HepG2 (cell line): ENCODE results near the gene VWA1. TPM values are rescaled to one million over a fixed set of nuclear protein-coding genes. Genes with fewer than 3 reads are reported as not detected.

Experiments
- ARID2 ChIP-seq: sonication (generic); formaldehyde crosslinking; IDR thresholded peaks from 2 replicates; pipeline ENCODE4 v1.8.1; 2022; ENCODE audit warnings: mild to moderate bottlenecking, missing genetic modification reagents, borderline replicate concordance
- CCDC6 ChIP-seq: sonication (generic); formaldehyde crosslinking; IDR thresholded peaks from 2 replicates; pipeline ENCODE4 v1.8.1; 2022; ENCODE audit warnings: mild to moderate bottlenecking, missing genetic modification reagents, moderate library complexity
- FLYWCH1 ChIP-seq: sonication (generic); formaldehyde crosslinking; IDR thresholded peaks from 2 replicates; pipeline ENCODE4 v1.8.1; 2023; ENCODE audit warnings: mild to moderate bottlenecking, missing genetic modification reagents
- FOSL2 ChIP-seq: sonication (generic); formaldehyde crosslinking; IDR thresholded peaks from 2 replicates; pipeline ENCODE4 v1.4.0; 2020; ENCODE audit warnings: missing genetic modification reagents
- HIC2 ChIP-seq: sonication (generic); formaldehyde crosslinking; IDR thresholded peaks from 2 replicates; pipeline ENCODE4 v1.9.0; 2022; ENCODE audit warnings: low read depth, missing genetic modification reagents
- HNRNPH1 ChIP-seq: fragments of 200-400 bp; formaldehyde crosslinking; optimal IDR thresholded peaks from 2 replicates; pipeline ENCODE3; 2017; ENCODE audit warnings: mild to moderate bottlenecking, low read depth, low read length
- HNRNPL ChIP-seq: fragments of 200-400 bp; formaldehyde crosslinking; IDR thresholded peaks from 2 replicates; pipeline ENCODE4 v1.6.1; 2017; ENCODE audit warnings: mild to moderate bottlenecking, low read depth, low read length
- MEF2D ChIP-seq: sonication (generic); formaldehyde crosslinking; IDR thresholded peaks from 2 replicates; pipeline ENCODE4 v1.5.1; 2020; ENCODE audit warnings: mild to moderate bottlenecking, missing genetic modification reagents
- MEIS1 ChIP-seq: sonication (generic); formaldehyde crosslinking; IDR thresholded peaks from 2 replicates; pipeline ENCODE4 v1.9.0; 2021; ENCODE audit warnings: mild to moderate bottlenecking, missing genetic modification reagents, moderate library complexity, borderline replicate concordance
- MYC ChIP-seq: sonication (generic); formaldehyde crosslinking; IDR thresholded peaks from 2 replicates; pipeline ENCODE4 v1.9.0; 2021; ENCODE audit warnings: missing genetic modification reagents, borderline replicate concordance
- MZF1 ChIP-seq: sonication (generic); formaldehyde crosslinking; IDR thresholded peaks from 2 replicates; pipeline ENCODE4 v1.8.1; 2023; ENCODE audit warnings: mild to moderate bottlenecking, missing genetic modification reagents, borderline replicate concordance
- NFYB ChIP-seq: sonication (generic); formaldehyde crosslinking; IDR thresholded peaks from 2 replicates; pipeline ENCODE4 v1.4.0; 2020; ENCODE audit warnings: missing genetic modification reagents
- POLR2A ChIP-seq, 2 experiments: IDR thresholded peaks; 2 replicates each; pipeline ENCODE4 v1.6.1; 2011; ENCODE audit warnings: low read depth in 2 of 2, low read length in 2 of 2, mild to moderate bottlenecking in 1 of 2, moderate library complexity in 1 of 2; ENCODE audit not compliant: insufficient read depth in 1 of 2
- PRMT3 ChIP-seq: sonication (generic); formaldehyde crosslinking; IDR thresholded peaks from 2 replicates; pipeline ENCODE4 v1.8.1; 2022; ENCODE audit warnings: low read depth, mild to moderate bottlenecking, moderate library complexity, missing genetic modification reagents, borderline replicate concordance
- RXRA ChIP-seq: sonication (generic); formaldehyde crosslinking; IDR thresholded peaks from 2 replicates; pipeline ENCODE4 v1.5.1; 2020; ENCODE audit warnings: missing genetic modification reagents
- SMAD1 ChIP-seq: sonication (generic); formaldehyde crosslinking; IDR thresholded peaks from 2 replicates; pipeline ENCODE4 v1.4.0; 2020; ENCODE audit warnings: missing genetic modification reagents, low read depth, mild to moderate bottlenecking, borderline replicate concordance
- SP2 ChIP-seq: sonication (generic); formaldehyde crosslinking; IDR thresholded peaks from 2 replicates; pipeline ENCODE4 v1.5.1; 2020; ENCODE audit warnings: mild to moderate bottlenecking, missing genetic modification reagents
- SRY ChIP-seq: sonication (generic); formaldehyde crosslinking; IDR thresholded peaks from 2 replicates; pipeline ENCODE4 v1.8.0; 2022; ENCODE audit warnings: mild to moderate bottlenecking, missing genetic modification reagents
- ZBTB7A ChIP-seq: sonication (generic); formaldehyde crosslinking; IDR thresholded peaks from 2 replicates; pipeline ENCODE4 v1.8.0; 2022; ENCODE audit warnings: mild to moderate bottlenecking, missing genetic modification reagents
- ZMYM2 ChIP-seq: sonication (generic); formaldehyde crosslinking; IDR thresholded peaks from 2 replicates; pipeline ENCODE4 v1.8.0; 2022; ENCODE audit warnings: mild to moderate bottlenecking, missing genetic modification reagents
- ZNF343 ChIP-seq: sonication (generic); formaldehyde crosslinking; IDR thresholded peaks from 2 replicates; pipeline ENCODE4 v1.4.0; 2020; ENCODE audit warnings: mild to moderate bottlenecking, missing genetic modification reagents
- ZNF354B ChIP-seq: sonication (generic); formaldehyde crosslinking; IDR thresholded peaks from 2 replicates; pipeline ENCODE4 v1.8.0; 2022; ENCODE audit warnings: mild to moderate bottlenecking, missing genetic modification reagents
- ZNF367 ChIP-seq: sonication (generic); formaldehyde crosslinking; IDR thresholded peaks from 2 replicates; pipeline ENCODE4 v1.4.0; 2020; ENCODE audit warnings: missing genetic modification reagents, borderline replicate concordance
- ZNF556 ChIP-seq: sonication (generic); formaldehyde crosslinking; IDR thresholded peaks from 2 replicates; pipeline ENCODE4 v1.4.0; 2020; ENCODE audit warnings: mild to moderate bottlenecking, missing genetic modification reagents, borderline replicate concordance
- ZNF607 ChIP-seq: sonication (generic); formaldehyde crosslinking; IDR thresholded peaks from 2 replicates; pipeline ENCODE4 v1.5.1; 2020; ENCODE audit warnings: missing genetic modification reagents, mild to moderate bottlenecking, borderline replicate concordance
- ZNF724P ChIP-seq: sonication (generic); formaldehyde crosslinking; IDR thresholded peaks from 2 replicates; pipeline ENCODE4 v1.8.0; 2022; ENCODE audit warnings: missing genetic modification reagents, borderline replicate concordance
- polyA plus RNA-seq, 8 experiments: library from polyadenylated mRNA; depleted of rRNA in 3 of 8; stranded (reverse) in 7 of 8; unstranded in 1 of 8; fragments of >200 nt; fragmentation: Illumina TruSeq in 4 of 8; extraction: Trizol in 4 of 8; gene quantifications; 2 replicates each; pipeline versions ENCODE4 v1.2.1 to v1.2.3, GENCODE V29; 2011 to 2016; ENCODE audit warnings: low read depth in 4 of 8, missing spikeins in 1 of 8, mixed read lengths in 1 of 8; ENCODE audit not compliant: insufficient read depth in 1 of 8
- total RNA-seq, 5 experiments: library from RNA; depleted of rRNA; stranded (reverse); fragments of >200 nt; fragmentation: Illumina TruSeq; extraction: Trizol; gene quantifications; 2 replicates each; pipeline ENCODE4 v1.2.3, GENCODE V29; 2016; ENCODE audit warnings: low read depth in 1 of 5

The VWA1 gene
- total and polyA plus RNA-seq, 2 of the 13 experiments (the other 11 are each of a cell fraction or from before 2014, with no cell fraction given): 40.9 to 57.5 TPM

GRCh38 chr1:1437033-1437903, 1.8 kb downstream of the VWA1 start (continued):
- TF ChIP-seq ZBTB7A: no peak
- TF ChIP-seq SMAD1 (CRISPR knock-in tag): no peak
- TF ChIP-seq CCDC6: 0 out of 2 replicates have a peak, but pooled peaks have one; percentile 8
- TF ChIP-seq ZNF367 (CRISPR knock-in tag): no peak
- TF ChIP-seq HNRNPH1: no peak
- no peak for TF ChIP-seq ZMYM2 (CRISPR knock-in tag)
- peak; percentile 54 for TF ChIP-seq MEF2D
- no peak for TF ChIP-seq ZNF556
- no peak for TF ChIP-seq ZNF724P (CRISPR knock-in tag)
- TF ChIP-seq SP2: no peak
- no peak for TF ChIP-seq POLR2A (IDR thresholded peaks at IDR 0.05; ENCODE audit: insufficient read depth in 1 of 2, low read depth in 2 of 2, low read length in 2 of 2)
- TF ChIP-seq MYC (CRISPR knock-in tag): no peak
- TF ChIP-seq ARID2 (CRISPR knock-in tag): 0 out of 2 replicates have a peak, but pooled peaks have one; percentile 9
- no peak for TF ChIP-seq FOSL2 (CRISPR knock-in tag)
- 0 out of 2 replicates have a peak, but pooled peaks have one; percentile 29 for TF ChIP-seq PRMT3 (CRISPR knock-in tag)
- peak; percentile 46; the same call in 1 of the 2 replicates for TF ChIP-seq HIC2 (CRISPR knock-in tag)
- TF ChIP-seq FLYWCH1: no peak
- TF ChIP-seq RXRA (CRISPR knock-in tag): no peak
- TF ChIP-seq MEIS1 (CRISPR knock-in tag): no peak
- TF ChIP-seq ZNF354B (CRISPR knock-in tag): no peak
- TF ChIP-seq NFYB: no peak
- TF ChIP-seq ZNF607: no peak
- TF ChIP-seq SRY (CRISPR knock-in tag): no peak
- TF ChIP-seq HNRNPL: peak; percentile 97
- no peak for TF ChIP-seq ZNF343 (CRISPR knock-in tag)
- TF ChIP-seq MZF1 (CRISPR knock-in tag): no peak
